ENCODE results near the gene CENPK. TPM values are rescaled to one million over a fixed set of nuclear protein-coding genes. Genes with fewer than 3 reads are reported as not detected.

The CENPK gene
- total and polyA plus RNA-seq, 2 of the 8 experiments (the other 6 are each of a cell fraction or from before 2014, with no cell fraction given): 13.3 to 50.9 TPM

- Histone ChIP-seq H2BK5ac (ENCODE audit: low read depth, low read length) (no peak overlapping the region), H2AK5ac (ENCODE audit: low read depth, low read length) (no peak overlapping the region), H3K4me1 (replicated peaks in 1 of 4; ENCODE audit: control insufficient read depth in 3 of 4, insufficient read depth in 4 of 4, low read length in 3 of 4) (peaks cover 0 to 9% (median 6%) of the 10 kb centered on the region in 4 experiments; a peak in 4 of 7 replicates), H3K79me1 (ENCODE audit: low read depth, low read length) (no peaks in the 10 kb centered on the region), H2BK12ac (ENCODE audit: low read depth, low read length) (no peak overlapping the region), H2BK20ac (ENCODE audit: low read length) (no peak overlapping the region), H3K4me3 (ENCODE audit: extremely low read depth in 1 of 4, insufficient read depth in 2 of 4, low read depth in 3 of 4, low read length in 4 of 4) (peak overlapping the region in 1 of 4 experiments; percentile 79; a peak in 2 of 8 replicates), H2AFZ (ENCODE audit: low read length) (no peak overlapping the region), H3K9me3 (ENCODE audit: insufficient read depth in 2 of 2, low read depth in 1 of 2, low read length in 1 of 2) (peaks cover 0 to 3% of the 10 kb centered on the region in 2 experiments; a peak in 1 of 4 replicates), H3K9ac (replicated peaks in 1 of 4; ENCODE audit: extremely low read depth in 1 of 4, low read depth in 3 of 4, low read length in 3 of 4) (no peak overlapping the region), H3K14ac (ENCODE audit: insufficient read length) (no peak overlapping the region), H3K4ac (replicated peaks; ENCODE audit: insufficient read length, low read depth, low read length) (no peak overlapping the region), H4K5ac (ENCODE audit: insufficient read length, low read depth, low read length) (no peak overlapping the region), H3K79me2 (ENCODE audit: control insufficient read depth in 1 of 2, insufficient read depth in 2 of 2, low read length in 2 of 2) (no peaks in the 10 kb centered on the region), H4K8ac (ENCODE audit: extremely low read depth, insufficient read depth, low read length) (no peak overlapping the region), H3K27ac (ENCODE audit: low read depth, low read length) (no peak overlapping the region), H3K18ac (ENCODE audit: extremely low read depth, low read length) (no peak overlapping the region), H4K91ac (replicated peaks; ENCODE audit: insufficient read length, low read length) (no peak overlapping the region), H4K20me1 (replicated peaks in 1 of 2; ENCODE audit: control insufficient read depth in 1 of 2, insufficient read depth in 2 of 2, low read length in 2 of 2) (no peaks in the 10 kb centered on the region), H3K23ac (ENCODE audit: insufficient read length) (no peak overlapping the region), H3K4me2 (ENCODE audit: insufficient read depth in 1 of 2, low read depth in 2 of 2, low read length in 2 of 2) (peak overlapping the region; percentile 61 to 81; a peak in 3 of 4 replicates), H2BK15ac (ENCODE audit: low read length) (no peak overlapping the region), H2BK120ac (replicated peaks; ENCODE audit: low read depth, low read length) (no peak overlapping the region), H3K36me3 (ENCODE audit: control insufficient read depth in 2 of 4, insufficient read depth in 4 of 4, low read length in 3 of 4) (no peaks in the 10 kb centered on the region), H3K56ac (replicated peaks; ENCODE audit: insufficient read length, low read depth, low read length) (no peak overlapping the region), H3K27me3 (replicated peaks in 1 of 4; ENCODE audit: control insufficient read depth in 3 of 4, extremely low read depth in 1 of 4, insufficient read depth in 3 of 4, low read length in 3 of 4) (no peaks in the 10 kb centered on the region), H3K23me2 (ENCODE audit: low read depth, low read length) (peaks cover 15% of the 10 kb centered on the region)
- WGBS, 2 experiments (ENCODE audit: extremely low coverage in 1 of 2, insufficient coverage in 1 of 2, insufficient read length in 1 of 2, insufficient replicate concordance in 2 of 2, low coverage in 1 of 2, low lambda C conversion rate in 2 of 2, missing lambda C conversion rate in 1 of 2): 39% methylated on average over 3 of the region's 3 CpGs; no CpG with 5 or more reads in 1 of the 2 experiments
- no peak for DNase-seq (ENCODE audit: low read depth in 1 of 2, low spot score in 2 of 2)
- peak in 2 of 3 experiments; percentile 44 to 51; a peak in 2 of 4 replicates for TF ChIP-seq CTCF (IDR thresholded peaks at IDR 0.05; ENCODE audit: control extremely low read depth in 1 of 3, insufficient read depth in 1 of 3, low read depth in 1 of 3, low read length in 3 of 3)
- no peak for TF ChIP-seq TAF1 (IDR thresholded peaks at IDR 0.05; ENCODE audit: low read depth, low read length)
- TF ChIP-seq RAD21 (IDR thresholded peaks at IDR 0.05 in 1 of 2, conservative IDR thresholded peaks at IDR 0.05 in 1 of 2; ENCODE audit: low read depth in 2 of 2, low read length in 2 of 2): peak; percentile 88 to 91
- POLR2A ChIA-PET (ENCODE audit: partially characterized antibody): interaction anchor here (0.8 to 1.3 kb wide), 4 partner anchors 12 to 380 kb away, joined by 3 to 7 read pairs (median 4); no protein-coding TSS in a partner anchor
- CTCF ChIA-PET (ENCODE audit: partially characterized antibody): interaction anchor here (0.6 to 6.6 kb wide), 28 partner anchors 10 to 808 kb away, joined by 3 to 63 read pairs (median 4); no protein-coding TSS in a partner anchor
- FAIRE-seq: no peak
These were observed 79.2 kb downstream of the CENPK start for GRCh38 chr5:65483546-65484346.

Data from H1 (cell line).